H9 (cell line): Measurements from ENCODE around the gene PDE1A. TPM values are rescaled to one million over a fixed set of nuclear protein-coding genes. Genes with fewer than 3 reads are reported as not detected.
A peak's percentile ranks its signal among the peaks of the same experiment; 100 is the strongest.

Experiments
- DNase-seq: peaks from one replicate; pipeline ENCODE4 v3.0.0-alpha.2; 2017
- H2AFZ ChIP-seq: one replicate; pipeline ENCODE4 v1.6.1; 2013; ENCODE audit warnings: mild to moderate bottlenecking, low read length, control low read depth, moderate library complexity
- H2AK5ac ChIP-seq: 2 replicates; pipeline ENCODE4 v1.6.1; 2013; ENCODE audit warnings: low read length, control low read depth, mixed read lengths; ENCODE audit not compliant: insufficient read length
- H2BK120ac ChIP-seq: one replicate; pipeline ENCODE4 v1.6.1; 2013; ENCODE audit warnings: low read depth, mild to moderate bottlenecking, low read length, control low read depth, inconsistent platforms; ENCODE audit not compliant: poor library complexity, severe bottlenecking
- H2BK12ac ChIP-seq: 2 replicates; pipeline ENCODE4 v1.6.1; 2013; ENCODE audit warnings: low read length, control low read depth, mixed read lengths, low read depth; ENCODE audit not compliant: insufficient read length
- H2BK15ac ChIP-seq: 2 replicates; pipeline ENCODE4 v1.6.1; 2013; ENCODE audit warnings: low read depth, low read length, control low read depth
- H2BK20ac ChIP-seq: one replicate; pipeline ENCODE4 v1.6.1; 2013; ENCODE audit warnings: low read depth, mild to moderate bottlenecking, low read length, control low read depth, inconsistent platforms; ENCODE audit not compliant: poor library complexity, severe bottlenecking
- H2BK5ac ChIP-seq: 2 replicates; pipeline ENCODE4 v1.6.1; 2013; ENCODE audit warnings: low read length, control low read depth, mixed read lengths; ENCODE audit not compliant: insufficient read length
- H3K14ac ChIP-seq: 2 replicates; pipeline ENCODE4 v1.6.1; 2013; ENCODE audit warnings: low read length, control low read depth; ENCODE audit not compliant: insufficient read depth
- H3K18ac ChIP-seq: 2 replicates; pipeline ENCODE4 v1.6.1; 2013; ENCODE audit warnings: low read depth, mild to moderate bottlenecking, mixed read lengths, low read length, control low read depth; ENCODE audit not compliant: insufficient read length
- H3K23ac ChIP-seq: 2 replicates; pipeline ENCODE4 v1.6.1; 2013; ENCODE audit warnings: low read length, control low read depth, mixed read lengths, low read depth; ENCODE audit not compliant: insufficient read length
- H3K23me2 ChIP-seq: 2 replicates; pipeline ENCODE4 v1.6.1; 2013; ENCODE audit warnings: low read depth, mild to moderate bottlenecking, mixed read lengths, low read length, control low read depth; ENCODE audit not compliant: insufficient read length, poor library complexity, severe bottlenecking
- H3K27ac ChIP-seq: 2 replicates; pipeline ENCODE4 v1.5.1; 2013; ENCODE audit warnings: low read length, control low read depth, mixed read lengths, low read depth; ENCODE audit not compliant: insufficient read length
- H3K27me3 ChIP-seq: 2 replicates; pipeline ENCODE4 v1.6.1; 2013; ENCODE audit warnings: low read length, control low read depth, inconsistent platforms; ENCODE audit not compliant: insufficient read depth
- H3K4ac ChIP-seq: 2 replicates; pipeline ENCODE4 v1.6.1; 2013; ENCODE audit warnings: low read depth, mild to moderate bottlenecking, control low read depth, inconsistent platforms, low read length, moderate library complexity
- H3K4me1 ChIP-seq: 2 replicates; pipeline ENCODE4 v1.6.1; 2013; ENCODE audit warnings: low read length, control low read depth, inconsistent platforms; ENCODE audit not compliant: insufficient read depth
- H3K4me2 ChIP-seq: 2 replicates; pipeline ENCODE4 v1.6.1; 2013; ENCODE audit warnings: low read length, control low read depth, mixed read lengths; ENCODE audit not compliant: insufficient read length, insufficient read depth
- H3K56ac ChIP-seq: 2 replicates; pipeline ENCODE4 v1.6.1; 2013; ENCODE audit warnings: low read depth, mild to moderate bottlenecking, mixed read lengths, low read length, control low read depth; ENCODE audit not compliant: insufficient read length
- H3K79me1 ChIP-seq: 2 replicates; pipeline ENCODE4 v1.6.1; 2013; ENCODE audit warnings: low read depth, mild to moderate bottlenecking, moderate library complexity, low read length, control low read depth, inconsistent platforms; ENCODE audit not compliant: insufficient read depth, poor library complexity, severe bottlenecking
- H3K79me2 ChIP-seq: 2 replicates; pipeline ENCODE4 v1.6.1; 2013; ENCODE audit warnings: low read length, control low read depth, inconsistent platforms; ENCODE audit not compliant: insufficient read depth
- H3K9ac ChIP-seq: 2 replicates; pipeline ENCODE4 v1.6.1; 2013; ENCODE audit warnings: low read length, control low read depth, mixed read lengths; ENCODE audit not compliant: insufficient read length; ENCODE audit errors: extremely low read depth
- H3K9me3 ChIP-seq: one replicate; pipeline ENCODE4 v1.6.1; 2013; ENCODE audit warnings: low read depth, low read length, inconsistent platforms; ENCODE audit not compliant: control insufficient read depth
- H3T11ph ChIP-seq: one replicate; pipeline ENCODE4 v1.6.1; 2013; ENCODE audit warnings: mild to moderate bottlenecking, low read length, control low read depth, inconsistent platforms
- H4K20me1 ChIP-seq: one replicate; pipeline ENCODE4 v1.6.1; 2013; ENCODE audit not compliant: control insufficient read depth, insufficient read length, insufficient read depth
- H4K5ac ChIP-seq: 2 replicates; pipeline ENCODE4 v1.6.1; 2013; ENCODE audit warnings: low read depth, mild to moderate bottlenecking, mixed read lengths, low read length, control low read depth; ENCODE audit not compliant: insufficient read length
- H4K8ac ChIP-seq: replicated peaks from 2 replicates; pipeline ENCODE4 v1.6.1; 2013; ENCODE audit warnings: low read length, control low read depth, mixed read lengths, low read depth; ENCODE audit not compliant: insufficient read length
- H4K91ac ChIP-seq: 2 replicates; pipeline ENCODE4 v1.6.1; 2013; ENCODE audit warnings: low read depth, mild to moderate bottlenecking, moderate library complexity, mixed read lengths, low read length, control low read depth; ENCODE audit not compliant: insufficient read length
- H3K27ac Mint-ChIP-seq, 3 experiments: 2 replicates in 2 of 3; 3 replicates in 1 of 3; pipeline ENCODE4 v1.8.0; 2020 to 2021; ENCODE audit warnings: mixed read lengths in 3 of 3, mild to moderate bottlenecking in 1 of 3, moderate library complexity in 1 of 3
- H3K27me3 Mint-ChIP-seq: 2 replicates; pipeline ENCODE4 v1.8.0; 2021; ENCODE audit warnings: low read depth, mild to moderate bottlenecking, moderate library complexity, mixed read lengths
- H3K36me3 Mint-ChIP-seq, 3 experiments: 2 replicates in 2 of 3; 3 replicates in 1 of 3; pipeline ENCODE4 v1.8.0; 2020 to 2021; ENCODE audit warnings: low read depth in 3 of 3, mixed read lengths in 3 of 3; ENCODE audit not compliant: insufficient read depth in 1 of 3
- H3K4me1 Mint-ChIP-seq, 2 experiments: 2 replicates each; pipeline ENCODE4 v1.8.0; 2020; ENCODE audit warnings: mixed read lengths in 2 of 2
- H3K4me3 Mint-ChIP-seq, 2 experiments: 2 replicates in 1 of 2; 3 replicates in 1 of 2; pipeline ENCODE4 v1.8.0; 2020 to 2021; ENCODE audit warnings: mild to moderate bottlenecking in 2 of 2, mixed read lengths in 2 of 2, moderate library complexity in 1 of 2
- H3K9me3 Mint-ChIP-seq, 2 experiments: 2 replicates in 1 of 2; 3 replicates in 1 of 2; pipeline ENCODE4 v1.8.0; 2020; ENCODE audit warnings: mild to moderate bottlenecking in 2 of 2, mixed read lengths in 2 of 2, moderate library complexity in 1 of 2
- CTCF ChIP-seq: fragments of 200-600 bp; sonication (generic); conservative IDR thresholded peaks from 3 replicates; pipeline ENCODE4 v1.8.0; 2021; ENCODE audit warnings: antibody characterized with exemption, mild to moderate bottlenecking
- total RNA-seq: library from RNA; stranded (reverse); gene quantifications from 2 replicates; pipeline ENCODE4 v1.2.1, GENCODE V29; 2021

Gene PDE1A
- total RNA-seq, 1 experiment from 2014 or later, result 0.11 TPM

- no peak overlapping the region for H2AFZ ChIP-seq
- no peaks in the 10 kb centered on the region for H3K79me1 ChIP-seq
- H2AK5ac ChIP-seq, result no peak overlapping the region
- H2BK20ac ChIP-seq, result no peak overlapping the region
- Mint-ChIP-seq H3K4me3 (no peak overlapping the region), H3K27me3 (no peaks in the 10 kb centered on the region), H3K9me3 (no peaks in the 10 kb centered on the region), H3K36me3 (no peaks in the 10 kb centered on the region), H3K27ac (0 out of 7 replicates have a peak overlapping the region, but pooled peaks of 1 of the 3 experiments have one; percentile 44), H3K4me1 (peaks cover 3 to 11% of the 10 kb centered on the region in 2 experiments; a peak in 3 of 4 replicates)
- no peak overlapping the region for H3K23ac ChIP-seq
- no peaks in the 10 kb centered on the region for H3K4me1 ChIP-seq
- H4K8ac ChIP-seq, result no peak overlapping the region
- no peak overlapping the region for H3T11ph ChIP-seq
- no peak overlapping the region for H3K56ac ChIP-seq
- no peak overlapping the region for H2BK120ac ChIP-seq
- no peak for DNase-seq
- no peak overlapping the region for H4K91ac ChIP-seq
- H3K27ac ChIP-seq, result no peak overlapping the region
- no peak overlapping the region for H3K4me2 ChIP-seq
- H3K9ac ChIP-seq, result no peak overlapping the region
- no peaks in the 10 kb centered on the region for H4K20me1 ChIP-seq
- H3K18ac ChIP-seq, result no peak overlapping the region
- H3K23me2 ChIP-seq, result no peaks in the 10 kb centered on the region
- TF ChIP-seq CTCF, result no peak
- H2BK15ac ChIP-seq, result no peak overlapping the region
- no peaks in the 10 kb centered on the region for H3K79me2 ChIP-seq
- no peaks in the 10 kb centered on the region for H3K27me3 ChIP-seq
- no peak overlapping the region for H3K4ac ChIP-seq
- H2BK12ac ChIP-seq, result no peak overlapping the region
- H4K5ac ChIP-seq, result no peak overlapping the region
- no peak overlapping the region for H2BK5ac ChIP-seq
- no peak overlapping the region for H3K14ac ChIP-seq
- no peaks in the 10 kb centered on the region for H3K9me3 ChIP-seq
Observed at GRCh38 chr2:182446087-182446486, 19.3 kb upstream of the PDE1A start.
